Right ventricle myocardium inferior (tissue), 1 donor: Measurements from ENCODE around the gene FMR1NB. TPM values are rescaled to one million over a fixed set of nuclear protein-coding genes. Genes with fewer than 3 reads are reported as not detected.

ENCODE experiments used
- ATAC-seq: fragments of 200-7000 bp; cut with Tn5 transposase; one replicate; pipeline ENCODE4 v1.9.1; 2020; ENCODE audit warnings: mild to moderate bottlenecking, moderate library complexity
- DNase-seq: peaks from one replicate; pipeline ENCODE4 v3.0.0; 2021; ENCODE audit errors: missing footprints
- intact Hi-C: fragments of 100-400 bp; cut with DNase I; formaldehyde crosslinking; loops from one replicate; pipeline ENCODE4 v1.11.0; 2022
- total RNA-seq: library from RNA; stranded (reverse); fragmentation: NEBNext Ultra II Directional; extraction: Animal tissue kit (Norgen Biotek cat#: 25700); gene quantifications from one replicate; pipeline ENCODE4 v1.2.1, GENCODE V29; 2021
- donor health status: DM: no; HTN: yes; CAD: no; lungs with severe emphysema.

FMR1NB gene
- total RNA-seq, 1 donor from 2014 or later = not detected

- ATAC-seq (no peak), DNase-seq (no peak)
- intact Hi-C loops = no loop called here
These were observed 70.8 kb downstream of the FMR1NB start for GRCh38 chrX:148051973-148052372.

- ATAC-seq = no peak
- DNase-seq = no peak
- intact Hi-C loops = no loop called here
These were observed 86.1 kb downstream of the FMR1NB start for GRCh38 chrX:148067285-148067684.

- DNase-seq = no peak
- intact Hi-C loops = no loop called here
- no peak for ATAC-seq
These were observed 88.8 kb downstream of the FMR1NB start for GRCh38 chrX:148069759-148070503.

- intact Hi-C loops = no loop called here
- no peak for ATAC-seq
These were observed 89.4 kb downstream of the FMR1NB start for GRCh38 chrX:148070504-148070877.

More at GRCh38 chrX:148070504-148070877, 89.4 kb downstream of the FMR1NB start:
- no peak for DNase-seq

Other genes starting within 250 kb of the FMR1NB start
- gene FMR1, start 69.4 kb upstream of the FMR1NB start, total RNA-seq = 24.9 TPM